HL-60 (cell line): ENCODE data around the gene CCDC15.
"Not testable (repeated sequence)": the region's sequence is repeated elsewhere in the genome, so short reads cannot be mapped to it uniquely, and the experiment has no call there.

Experiments
- CTCF ChIP-seq: IDR thresholded peaks from one replicate; pipeline ENCODE4 v1.5.1; 2011; ENCODE audit warnings: low read length, control low read depth, inconsistent platforms; ENCODE audit not compliant: insufficient read depth
- GABPA ChIP-seq: IDR thresholded peaks from 2 replicates; pipeline ENCODE4 v1.6.1; 2012; ENCODE audit warnings: low read depth
- POLR2AphosphoS5 ChIP-seq: IDR thresholded peaks from 2 replicates; pipeline ENCODE4 v1.6.1; 2012; ENCODE audit warnings: low read depth
- SPI1 ChIP-seq: IDR thresholded peaks from 2 replicates; pipeline ENCODE4 v1.6.1; 2012; ENCODE audit warnings: low read depth, mild to moderate bottlenecking, borderline replicate concordance

GRCh38 chr11:125090151-125090550, 136.1 kb downstream of the CCDC15 start:
- TF ChIP-seq CTCF, POLR2AphosphoS5, SPI1, GABPA: not testable (repeated sequence)
